GM23338 (cell line): ENCODE results near the gene NFAT5. TPM values are rescaled to one million over a fixed set of nuclear protein-coding genes. Genes with fewer than 3 reads are reported as not detected.

Experiments used
- ATAC-seq: fragments of 200-7000 bp; cut with Tn5 transposase; 3 replicates; pipeline ENCODE4 v1.9.1; 2020
- DNase-seq: peaks from one replicate; pipeline ENCODE4 v3.0.0-alpha.2; 2015; ENCODE audit warnings: low spot score
- H2AFZ ChIP-seq: fragments of 200-600 bp; sonication (generic); 2 replicates; pipeline ENCODE4 v1.8.0; 2016; ENCODE audit warnings: antibody characterized with exemption, mild to moderate bottlenecking, moderate library complexity
- H3F3A ChIP-seq: fragments of 200-600 bp; sonication (generic); replicated peaks from 2 replicates; pipeline ENCODE4 v1.8.0; 2017; ENCODE audit warnings: antibody characterized with exemption, mixed run types, low read depth
- H3K27ac ChIP-seq: fragments of 200-600 bp; sonication (generic); 2 replicates; pipeline ENCODE4 v1.6.1; 2016; ENCODE audit warnings: low read depth
- H3K27me3 ChIP-seq: fragments of 200-600 bp; sonication (generic); 2 replicates; pipeline ENCODE4 v1.8.0; 2016; ENCODE audit warnings: mild to moderate bottlenecking, mixed run types, moderate library complexity; ENCODE audit not compliant: insufficient read depth
- H3K36me3 ChIP-seq: fragments of 200-600 bp; sonication (generic); 2 replicates; pipeline ENCODE4 v1.8.0; 2016; ENCODE audit warnings: mild to moderate bottlenecking; ENCODE audit not compliant: insufficient read depth
- H3K4me1 ChIP-seq: fragments of 200-600 bp; sonication (generic); 2 replicates; pipeline ENCODE4 v1.8.0; 2016; ENCODE audit warnings: mild to moderate bottlenecking, moderate library complexity; ENCODE audit not compliant: insufficient read depth
- H3K4me2 ChIP-seq: fragments of 200-600 bp; sonication (generic); 2 replicates; pipeline ENCODE4 v1.7.1; 2017; ENCODE audit warnings: mixed run types
- H3K4me3 ChIP-seq: fragments of 200-600 bp; sonication (generic); 2 replicates; pipeline ENCODE4 v1.6.1; 2016; ENCODE audit warnings: mixed run types
- H3K79me2 ChIP-seq: fragments of 200-600 bp; sonication (generic); replicated peaks from 2 replicates; pipeline ENCODE4 v1.8.0; 2017; ENCODE audit warnings: mild to moderate bottlenecking; ENCODE audit not compliant: insufficient read depth
- H3K9me2 ChIP-seq: fragments of 200-600 bp; sonication (generic); 2 replicates; pipeline ENCODE4 v1.8.0; 2017; ENCODE audit not compliant: insufficient read depth
- H4K20me1 ChIP-seq: fragments of 200-600 bp; sonication (generic); replicated peaks from 2 replicates; pipeline ENCODE4 v1.8.0; 2017; ENCODE audit warnings: mild to moderate bottlenecking; ENCODE audit not compliant: insufficient read depth
- H3K27ac Mint-ChIP-seq: 2 replicates; pipeline ENCODE4 v1.8.0; 2020; ENCODE audit warnings: inconsistent platforms, mild to moderate bottlenecking, moderate library complexity, mixed read lengths
- H3K27me3 Mint-ChIP-seq: 3 replicates; pipeline ENCODE4 v1.8.0; 2022; ENCODE audit warnings: low read depth, mild to moderate bottlenecking, moderate library complexity, mixed read lengths, inconsistent platforms; ENCODE audit not compliant: insufficient read depth, poor library complexity
- H3K36me3 Mint-ChIP-seq: 3 replicates; pipeline ENCODE4 v1.8.0; 2021; ENCODE audit warnings: low read depth, mild to moderate bottlenecking, inconsistent platforms, moderate library complexity, mixed read lengths
- H3K4me1 Mint-ChIP-seq: 3 replicates; pipeline ENCODE4 v1.8.0; 2020; ENCODE audit warnings: mild to moderate bottlenecking, inconsistent platforms, mixed read lengths
- H3K4me3 Mint-ChIP-seq: 3 replicates; pipeline ENCODE4 v1.8.0; 2021; ENCODE audit warnings: moderate library complexity, mild to moderate bottlenecking, inconsistent platforms, mixed read lengths
- H3K9me3 Mint-ChIP-seq: 3 replicates; pipeline ENCODE4 v1.8.0; 2020; ENCODE audit warnings: moderate library complexity, mild to moderate bottlenecking, inconsistent platforms, mixed read lengths
- CREB1 ChIP-seq: fragments of 250-450 bp; sonication (Bioruptor Pico); IDR thresholded peaks from 2 replicates; pipeline ENCODE4 v1.5.0; 2020; ENCODE audit warnings: low read depth, mild to moderate bottlenecking, moderate library complexity
- EZH2 ChIP-seq: fragments of 200-600 bp; sonication (generic); IDR thresholded peaks from one replicate; pipeline ENCODE4 v1.8.0; 2017; ENCODE audit warnings: antibody characterized with exemption, mild to moderate bottlenecking, low read depth; ENCODE audit not compliant: unreplicated experiment
- EZH2phosphoT487 ChIP-seq: fragments of 200-600 bp; sonication (generic); IDR thresholded peaks from one replicate; pipeline ENCODE4 v1.8.1; 2018; ENCODE audit warnings: antibody characterized with exemption; ENCODE audit not compliant: unreplicated experiment
- JUNB ChIP-seq: IDR thresholded peaks from one replicate; pipeline ENCODE4 v1.6.1; 2016; ENCODE audit warnings: antibody characterized with exemption; ENCODE audit not compliant: unreplicated experiment
- NANOG ChIP-seq: IDR thresholded peaks from 2 replicates; pipeline ENCODE4 v1.6.1; 2016; ENCODE audit warnings: antibody characterized with exemption, borderline replicate concordance
- POLR2AphosphoS5 ChIP-seq: IDR thresholded peaks from 2 replicates; pipeline ENCODE4 v1.6.1; 2016; ENCODE audit warnings: antibody characterized with exemption, low read depth
- STAT1 ChIP-seq: IDR thresholded peaks from one replicate; pipeline ENCODE4 v1.6.1; 2016; ENCODE audit warnings: antibody characterized with exemption; ENCODE audit not compliant: unreplicated experiment
- ZNF462 ChIP-seq: fragments of 250-450 bp; sonication (Bioruptor Pico); IDR thresholded peaks from 2 replicates; pipeline ENCODE4 v1.5.0; 2020; ENCODE audit warnings: mild to moderate bottlenecking, moderate library complexity
- polyA plus RNA-seq: library from polyadenylated mRNA; unstranded; fragments of >200 nt; fragmentation: Nextera tagmentation; extraction: Ambion mirVana; gene quantifications from 2 replicates; pipeline ENCODE4 v1.2.1, GENCODE V29; 2016
- total RNA-seq: library from RNA; depleted of rRNA; stranded (reverse); fragments of >200 nt; shearing (Covaris generic); gene quantifications from 2 replicates; pipeline ENCODE4 v1.2.3, GENCODE V29; 2014

Gene NFAT5
- total and polyA plus RNA-seq, 2 experiments from 2014 or later = 10.6 to 27.0 TPM

- TF ChIP-seq ZNF462 (no peak), NANOG (no peak), EZH2 (no peak), EZH2phosphoT487 (no peak), JUNB (no peak)
Observed at GRCh38 chr16:69562813-69563212, 3.0 kb upstream of the NFAT5 start (continued).

- Histone ChIP-seq H3K27ac (peak overlapping the region; percentile 2; the same call in 1 of the 2 replicates), H3K27me3 (no peaks in the 10 kb centered on the region), H3K4me2 (peak overlapping the region; percentile 94), H3K4me1 (peaks cover 30% of the 10 kb centered on the region), H3F3A (peaks cover 7% of the 10 kb centered on the region; the same call in 1 of the 2 replicates), H2AFZ (no peak overlapping the region), H3K36me3 (no peaks in the 10 kb centered on the region), H3K9me2 (no peaks in the 10 kb centered on the region), H3K79me2 (peaks cover 22% of the 10 kb centered on the region), H4K20me1 (no peaks in the 10 kb centered on the region), H3K4me3 (peak overlapping the region; percentile 79)
- H3K27me3 Mint-ChIP-seq = peaks cover 8% of the 10 kb centered on the region
- H3K27ac Mint-ChIP-seq = peak overlapping the region; percentile 53
- no peaks in the 10 kb centered on the region; the same call in 2 of the 3 replicates for H3K36me3 Mint-ChIP-seq
- DNase-seq (peak; percentile 83), ATAC-seq (peak; percentile 34)
- H3K4me1 Mint-ChIP-seq = peaks cover 33% of the 10 kb centered on the region
- H3K9me3 Mint-ChIP-seq = no peaks in the 10 kb centered on the region; the same call in 2 of the 3 replicates
- peak overlapping the region; percentile 86 for H3K4me3 Mint-ChIP-seq
- TF ChIP-seq EZH2phosphoT487 (no peak), ZNF462 (no peak), STAT1 (no peak), NANOG (no peak), POLR2AphosphoS5 (no peak; the same call in 1 of the 2 replicates), CREB1 (no peak)
Observed at GRCh38 chr16:69563605-69564580, 1.9 kb upstream of the NFAT5 start.
